OCI-LY7 (cell line): ENCODE data around the gene SMPDL3B. TPM values are rescaled to one million over a fixed set of nuclear protein-coding genes. Genes with fewer than 3 reads are reported as not detected.

Experiments used
- BruUV-seq: library from RNA; stranded (reverse); fragments of 400-500 nt; replicated peaks from 2 replicates; lab custom pipeline; 2021; lab: Mats Ljungman, UMichigan
- CTCF ChIA-PET: fragments of 300-600 bp; sonication (Branson Sonifier 250); formaldehyde crosslinking; loops from one replicate; lab custom pipeline; 2022; ENCODE audit warnings: antibody characterized with exemption; ENCODE audit not compliant: unreplicated experiment; lab: Charles Lee
- POLR2A ChIA-PET: fragments of 300-600 bp; sonication (Branson Sonifier 250); formaldehyde crosslinking; loops from one replicate; lab custom pipeline; 2022; ENCODE audit warnings: antibody characterized with exemption; lab: Charles Lee
- DNase-seq: peaks from one replicate; pipeline ENCODE4 v3.0.0-alpha.2; 2015; ENCODE audit warnings: low spot score
- H2AFZ ChIP-seq: fragments of 200-600 bp; sonication (generic), shearing (Covaris generic); 2 replicates; pipeline ENCODE4 v1.6.1; 2014; ENCODE audit warnings: mild to moderate bottlenecking, antibody characterized with exemption, low read length, moderate library complexity
- H3K27ac ChIP-seq: fragments of 200-600 bp; sonication (generic); 2 replicates; pipeline ENCODE4 v1.5.1; 2014; ENCODE audit warnings: mixed run types, low read depth, mild to moderate bottlenecking, moderate library complexity, low read length, inconsistent platforms; ENCODE audit not compliant: poor library complexity, severe bottlenecking
- H3K36me3 ChIP-seq: fragments of 200-600 bp; sonication (generic); 2 replicates; pipeline ENCODE4 v1.6.1; 2014; ENCODE audit warnings: mild to moderate bottlenecking, antibody characterized with exemption, low read length, moderate library complexity, mixed read lengths; ENCODE audit not compliant: insufficient read depth
- H3K4me1 ChIP-seq: fragments of 200-600 bp; sonication (generic); 2 replicates; pipeline ENCODE4 v1.5.1; 2014; ENCODE audit warnings: mild to moderate bottlenecking, low read length; ENCODE audit not compliant: insufficient read depth, poor library complexity, severe bottlenecking
- H3K4me2 ChIP-seq: fragments of 200-600 bp; sonication (generic); 2 replicates; pipeline ENCODE4 v1.6.1; 2014; ENCODE audit warnings: mild to moderate bottlenecking, low read length
- H3K4me3 ChIP-seq: fragments of 200-600 bp; sonication (generic); 2 replicates; pipeline ENCODE4 v1.5.1; 2014; ENCODE audit warnings: mild to moderate bottlenecking, low read depth, low read length; ENCODE audit not compliant: poor library complexity, severe bottlenecking
- H3K79me2 ChIP-seq: fragments of 200-600 bp; sonication (generic); 2 replicates; pipeline ENCODE4 v1.6.1; 2016; ENCODE audit warnings: low read depth, mild to moderate bottlenecking, low read length, moderate library complexity, mixed read lengths; ENCODE audit not compliant: insufficient read depth
- H3K9me2 ChIP-seq: fragments of 200-600 bp; sonication (generic); 2 replicates; pipeline ENCODE4 v1.6.1; 2016; ENCODE audit warnings: mild to moderate bottlenecking, low read length, mixed read lengths; ENCODE audit not compliant: insufficient read depth
- H3K9me3 ChIP-seq: fragments of 200-600 bp; sonication (generic); 2 replicates; pipeline ENCODE4 v1.6.1; 2014; ENCODE audit warnings: mild to moderate bottlenecking, mixed run types, low read length, mixed read lengths
- H4K20me1 ChIP-seq: fragments of 200-600 bp; sonication (generic); 2 replicates; pipeline ENCODE4 v1.6.1; 2014; ENCODE audit warnings: mild to moderate bottlenecking, antibody characterized with exemption, low read length, moderate library complexity, mixed read lengths; ENCODE audit not compliant: insufficient read depth
- EZH2phosphoT487 ChIP-seq: fragments of 200-600 bp; sonication (generic); IDR thresholded peaks from 2 replicates; pipeline ENCODE4 v1.6.1; 2018; ENCODE audit warnings: low read depth, borderline replicate concordance, mild to moderate bottlenecking, mixed run types, antibody characterized with exemption, low read length, moderate library complexity, mixed read lengths
- intact Hi-C: fragments of 100-400 bp; cut with micrococcal nuclease; formaldehyde crosslinking; loops from one replicate; pipeline ENCODE4 v1.10.0; 2022; ENCODE audit not compliant: unreplicated experiment
- total RNA-seq, 2 experiments: library from RNA; depleted of rRNA in 1 of 2; stranded (reverse); fragments of >200 nt in 1 of 2; shearing (Covaris generic) in 1 of 2; gene quantifications; 2 replicates each; pipeline ENCODE4 v1.2.3, GENCODE V29; 2014 to 2022
- TF ChIP-seq, protein P1 (sequence below): fragments of 200-600 bp; sonication (generic); conservative IDR thresholded peaks from 2 replicates; pipeline ENCODE4 v1.5.1; 2014; ENCODE audit warnings: mild to moderate bottlenecking, antibody characterized with exemption, low read length, moderate library complexity, mixed read lengths

SMPDL3B gene
- total RNA-seq, 2 experiments from 2014 or later, result 0.19 TPM; not detected in 1

DNA sequence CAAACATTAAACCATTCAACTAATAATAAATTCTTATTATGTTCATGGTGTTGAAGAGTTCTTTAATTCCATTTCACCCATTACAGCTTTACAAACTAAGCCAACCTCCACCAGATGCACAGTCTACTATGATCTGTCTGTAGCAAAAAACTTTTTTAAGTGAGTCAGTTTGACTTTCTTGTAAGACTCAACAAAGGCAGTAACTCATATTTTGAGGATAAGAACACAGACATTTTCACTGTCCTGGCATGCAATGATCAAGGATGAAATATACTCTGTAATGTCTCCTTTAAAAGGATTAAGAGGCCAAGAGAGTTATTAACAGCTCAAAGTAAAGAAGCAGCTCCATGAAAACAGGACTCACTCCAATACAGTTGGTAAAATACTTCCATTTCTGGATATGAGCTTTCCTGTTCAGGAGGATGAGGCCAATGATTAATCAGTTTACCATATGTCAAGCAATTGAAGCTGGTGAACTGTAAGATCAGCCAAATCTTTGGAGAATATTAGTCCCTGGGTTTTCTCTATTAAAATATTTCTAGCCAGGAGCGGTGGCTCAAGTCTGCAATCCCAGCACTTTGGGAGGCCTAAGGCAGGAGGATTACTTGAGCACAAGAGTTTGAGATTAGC is 45.5 kb downstream of the SMPDL3B start:
- intact Hi-C loops, result no loop called here
- Histone ChIP-seq H3K4me3 (no peak overlapping the region), H3K27ac (no peak overlapping the region), H3K4me2 (no peak overlapping the region), H3K9me3 (no peaks in the 10 kb centered on the region), H4K20me1 (no peaks in the 10 kb centered on the region), H3K4me1 (no peaks in the 10 kb centered on the region), H3K9me2 (no peaks in the 10 kb centered on the region), H3K36me3 (peaks cover 39% of the 10 kb centered on the region), H3K79me2 (no peaks in the 10 kb centered on the region), H2AFZ (no peak overlapping the region)
- no peak for TF ChIP-seq EZH2phosphoT487
- TF ChIP-seq, protein P1, sequence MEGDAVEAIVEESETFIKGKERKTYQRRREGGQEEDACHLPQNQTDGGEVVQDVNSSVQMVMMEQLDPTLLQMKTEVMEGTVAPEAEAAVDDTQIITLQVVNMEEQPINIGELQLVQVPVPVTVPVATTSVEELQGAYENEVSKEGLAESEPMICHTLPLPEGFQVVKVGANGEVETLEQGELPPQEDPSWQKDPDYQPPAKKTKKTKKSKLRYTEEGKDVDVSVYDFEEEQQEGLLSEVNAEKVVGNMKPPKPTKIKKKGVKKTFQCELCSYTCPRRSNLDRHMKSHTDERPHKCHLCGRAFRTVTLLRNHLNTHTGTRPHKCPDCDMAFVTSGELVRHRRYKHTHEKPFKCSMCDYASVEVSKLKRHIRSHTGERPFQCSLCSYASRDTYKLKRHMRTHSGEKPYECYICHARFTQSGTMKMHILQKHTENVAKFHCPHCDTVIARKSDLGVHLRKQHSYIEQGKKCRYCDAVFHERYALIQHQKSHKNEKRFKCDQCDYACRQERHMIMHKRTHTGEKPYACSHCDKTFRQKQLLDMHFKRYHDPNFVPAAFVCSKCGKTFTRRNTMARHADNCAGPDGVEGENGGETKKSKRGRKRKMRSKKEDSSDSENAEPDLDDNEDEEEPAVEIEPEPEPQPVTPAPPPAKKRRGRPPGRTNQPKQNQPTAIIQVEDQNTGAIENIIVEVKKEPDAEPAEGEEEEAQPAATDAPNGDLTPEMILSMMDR, result no peak
- BruUV-seq, result no TSS peak
- ChIA-PET CTCF (interaction anchor here (0.6 kb wide), 1 partner anchor 124 kb away, joined by 3 read pairs; no protein-coding TSS in a partner anchor), POLR2A (no interaction called here)
- no peak for DNase-seq

DNA sequence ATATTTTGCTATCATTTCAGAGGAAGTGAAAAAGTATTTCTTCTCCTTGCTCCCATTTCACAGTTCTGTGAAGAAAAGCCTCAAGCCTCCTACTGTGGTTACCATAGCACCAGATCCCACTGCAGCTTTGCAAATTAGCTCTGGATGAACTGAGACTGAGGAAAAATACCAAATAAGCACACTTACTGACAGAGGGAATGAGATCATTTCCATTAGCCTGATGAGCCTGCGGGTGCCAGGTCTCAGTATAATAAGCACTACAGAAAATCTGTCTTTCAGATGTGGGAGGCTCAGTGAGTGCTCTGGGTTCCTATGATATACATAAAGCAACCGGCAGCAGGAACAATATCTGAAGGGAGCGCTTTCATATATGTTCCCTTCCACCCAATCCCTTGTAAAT is 46.3 kb downstream of the SMPDL3B start:
- Histone ChIP-seq H3K4me3 (no peak overlapping the region), H3K9me2 (no peaks in the 10 kb centered on the region), H2AFZ (no peak overlapping the region), H3K36me3 (peaks cover 36% of the 10 kb centered on the region), H3K9me3 (no peaks in the 10 kb centered on the region), H3K4me1 (no peaks in the 10 kb centered on the region), H3K27ac (no peak overlapping the region), H3K79me2 (no peaks in the 10 kb centered on the region), H4K20me1 (no peaks in the 10 kb centered on the region), H3K4me2 (no peak overlapping the region)
- BruUV-seq, result no TSS peak
- intact Hi-C loops, result no loop called here
- POLR2A ChIA-PET, result interaction anchor here (0.7 kb wide), 1 partner anchor 9 kb away, joined by 4 read pairs; no protein-coding TSS in a partner anchor
- DNase-seq, result no peak
- TF ChIP-seq, protein P1, result no peak
- TF ChIP-seq EZH2phosphoT487, result no peak
- CTCF ChIA-PET, result no interaction called here

DNA sequence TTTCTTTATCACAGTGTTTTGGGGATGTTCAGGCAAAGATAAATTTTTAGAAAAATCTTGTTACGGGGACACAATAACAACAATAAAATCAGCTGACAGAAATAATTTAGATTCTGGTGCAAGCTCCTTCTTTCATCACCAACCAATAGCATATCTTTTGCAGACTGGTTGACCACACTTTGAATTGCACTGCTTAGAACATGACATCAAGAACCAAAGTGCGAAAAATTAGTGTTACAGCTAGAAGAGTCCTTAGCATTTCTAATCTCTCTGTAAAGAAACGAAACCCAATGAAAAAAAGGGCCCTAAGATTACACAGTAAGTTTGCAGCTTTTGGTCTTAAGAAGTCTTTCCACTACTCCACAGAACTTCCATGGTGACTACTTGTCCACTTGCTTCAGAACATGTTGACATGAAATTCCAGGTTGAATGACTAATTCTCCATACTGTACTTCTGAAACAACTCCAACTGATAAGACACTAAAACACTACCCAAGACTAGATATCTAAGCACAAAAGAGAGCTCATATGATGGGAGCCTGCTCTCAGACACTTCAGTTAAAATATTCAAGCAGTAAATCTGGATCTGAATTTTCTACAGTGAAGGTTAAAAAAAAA is 56.2 kb downstream of the SMPDL3B start:
- peaks cover 95% of the 10 kb centered on the region for H3K36me3 ChIP-seq
- no peak overlapping the region for H3K27ac ChIP-seq
- intact Hi-C loops, result no loop called here

More for the DNA sequence above, 56.2 kb downstream of the SMPDL3B start:
- BruUV-seq, result no TSS peak
- no peaks in the 10 kb centered on the region for H3K79me2 ChIP-seq
- TF ChIP-seq EZH2phosphoT487, result no peak
- TF ChIP-seq, protein P1, result no peak
- H4K20me1 ChIP-seq, result no peaks in the 10 kb centered on the region
- POLR2A ChIA-PET, result interaction anchor here (0.6 kb wide), 2 partner anchors 25 to 68 kb away, joined by 3 to 4 read pairs; no protein-coding TSS in a partner anchor
- H3K4me2 ChIP-seq, result no peak overlapping the region
- no peak for DNase-seq
- no peaks in the 10 kb centered on the region for H3K9me2 ChIP-seq
- no peak overlapping the region for H2AFZ ChIP-seq
- no peaks in the 10 kb centered on the region for H3K9me3 ChIP-seq
- no peak overlapping the region for H3K4me3 ChIP-seq
- no peaks in the 10 kb centered on the region for H3K4me1 ChIP-seq
- CTCF ChIA-PET, result no interaction called here
